Hepatocyte (in vitro differentiated cells): ENCODE results near the gene WAPL.

Experiments used
- CTCF ChIP-seq: fragments of 200-600 bp; sonication (generic); IDR thresholded peaks from 2 replicates; pipeline ENCODE4 v1.5.1; 2016; ENCODE audit warnings: antibody characterized with exemption, mild to moderate bottlenecking; ENCODE audit not compliant: poor library complexity
- EZH2phosphoT487 ChIP-seq: fragments of 200-600 bp; sonication (generic); IDR thresholded peaks from one replicate; pipeline ENCODE4 v1.6.1; 2018; ENCODE audit warnings: antibody characterized with exemption, mild to moderate bottlenecking, low read depth, moderate library complexity; ENCODE audit not compliant: unreplicated experiment, severe bottlenecking

GRCh38 chr10:86415583-86415982 lies 106.0 kb downstream of the WAPL start:
- TF ChIP-seq CTCF (no peak), EZH2phosphoT487 (no peak)
